NB4 (cell line): ENCODE data around the gene TMEM256.

ENCODE experiments used
- DNase-seq: peaks from one replicate; pipeline ENCODE4 v3.0.0; 2010; ENCODE audit warnings: low read depth
- H3K4me3 ChIP-seq: one replicate; pipeline ENCODE4 v1.5.1; 2011; ENCODE audit warnings: mild to moderate bottlenecking, low read depth, low read length, moderate library complexity
- MYC ChIP-seq: IDR thresholded peaks from 2 replicates; pipeline ENCODE4 v1.6.1; 2011; ENCODE audit warnings: low read depth, low read length
- POLR2A ChIP-seq: IDR thresholded peaks from 2 replicates; pipeline ENCODE4 v1.6.1; 2011; ENCODE audit warnings: mild to moderate bottlenecking; ENCODE audit not compliant: insufficient read length; ENCODE audit errors: extremely low read depth
- TF ChIP-seq, protein P1 (sequence below): IDR thresholded peaks from 2 replicates; pipeline ENCODE4 v1.6.1; 2011; ENCODE audit warnings: low read depth, low read length
- TF ChIP-seq, protein P2 (sequence below): IDR thresholded peaks from one replicate; pipeline ENCODE4 v1.5.1; 2012; ENCODE audit warnings: low read depth, low read length

The TMEM256 gene

DNA sequence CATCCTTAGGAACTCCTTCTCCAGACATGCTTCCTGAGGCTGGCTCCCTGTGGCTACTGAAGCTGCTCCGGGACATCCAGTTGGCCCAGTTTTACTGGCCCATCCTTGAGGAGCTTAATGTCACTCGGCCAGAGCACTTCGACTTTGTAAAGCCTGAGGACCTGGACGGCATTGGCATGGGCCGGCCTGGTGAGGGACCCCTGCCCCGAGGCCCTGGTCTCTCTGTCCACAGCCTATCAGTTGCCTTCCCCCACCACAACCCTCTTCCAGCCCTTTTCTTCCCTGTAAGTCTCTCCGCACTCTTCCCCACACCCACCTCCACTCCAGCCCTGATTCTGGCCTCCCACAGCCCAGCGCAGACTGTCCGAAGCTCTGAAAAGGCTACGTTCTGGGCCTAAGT is 21.0 kb downstream of the TMEM256 start:
- H3K4me3 ChIP-seq, result no peak overlapping the region
- no peak for DNase-seq
- TF ChIP-seq POLR2A (no peak), MYC (no peak)
- TF ChIP-seq, protein P1, sequence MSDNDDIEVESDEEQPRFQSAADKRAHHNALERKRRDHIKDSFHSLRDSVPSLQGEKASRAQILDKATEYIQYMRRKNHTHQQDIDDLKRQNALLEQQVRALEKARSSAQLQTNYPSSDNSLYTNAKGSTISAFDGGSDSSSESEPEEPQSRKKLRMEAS, result no peak
- TF ChIP-seq, protein P2, sequence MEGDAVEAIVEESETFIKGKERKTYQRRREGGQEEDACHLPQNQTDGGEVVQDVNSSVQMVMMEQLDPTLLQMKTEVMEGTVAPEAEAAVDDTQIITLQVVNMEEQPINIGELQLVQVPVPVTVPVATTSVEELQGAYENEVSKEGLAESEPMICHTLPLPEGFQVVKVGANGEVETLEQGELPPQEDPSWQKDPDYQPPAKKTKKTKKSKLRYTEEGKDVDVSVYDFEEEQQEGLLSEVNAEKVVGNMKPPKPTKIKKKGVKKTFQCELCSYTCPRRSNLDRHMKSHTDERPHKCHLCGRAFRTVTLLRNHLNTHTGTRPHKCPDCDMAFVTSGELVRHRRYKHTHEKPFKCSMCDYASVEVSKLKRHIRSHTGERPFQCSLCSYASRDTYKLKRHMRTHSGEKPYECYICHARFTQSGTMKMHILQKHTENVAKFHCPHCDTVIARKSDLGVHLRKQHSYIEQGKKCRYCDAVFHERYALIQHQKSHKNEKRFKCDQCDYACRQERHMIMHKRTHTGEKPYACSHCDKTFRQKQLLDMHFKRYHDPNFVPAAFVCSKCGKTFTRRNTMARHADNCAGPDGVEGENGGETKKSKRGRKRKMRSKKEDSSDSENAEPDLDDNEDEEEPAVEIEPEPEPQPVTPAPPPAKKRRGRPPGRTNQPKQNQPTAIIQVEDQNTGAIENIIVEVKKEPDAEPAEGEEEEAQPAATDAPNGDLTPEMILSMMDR, result no peak

DNA sequence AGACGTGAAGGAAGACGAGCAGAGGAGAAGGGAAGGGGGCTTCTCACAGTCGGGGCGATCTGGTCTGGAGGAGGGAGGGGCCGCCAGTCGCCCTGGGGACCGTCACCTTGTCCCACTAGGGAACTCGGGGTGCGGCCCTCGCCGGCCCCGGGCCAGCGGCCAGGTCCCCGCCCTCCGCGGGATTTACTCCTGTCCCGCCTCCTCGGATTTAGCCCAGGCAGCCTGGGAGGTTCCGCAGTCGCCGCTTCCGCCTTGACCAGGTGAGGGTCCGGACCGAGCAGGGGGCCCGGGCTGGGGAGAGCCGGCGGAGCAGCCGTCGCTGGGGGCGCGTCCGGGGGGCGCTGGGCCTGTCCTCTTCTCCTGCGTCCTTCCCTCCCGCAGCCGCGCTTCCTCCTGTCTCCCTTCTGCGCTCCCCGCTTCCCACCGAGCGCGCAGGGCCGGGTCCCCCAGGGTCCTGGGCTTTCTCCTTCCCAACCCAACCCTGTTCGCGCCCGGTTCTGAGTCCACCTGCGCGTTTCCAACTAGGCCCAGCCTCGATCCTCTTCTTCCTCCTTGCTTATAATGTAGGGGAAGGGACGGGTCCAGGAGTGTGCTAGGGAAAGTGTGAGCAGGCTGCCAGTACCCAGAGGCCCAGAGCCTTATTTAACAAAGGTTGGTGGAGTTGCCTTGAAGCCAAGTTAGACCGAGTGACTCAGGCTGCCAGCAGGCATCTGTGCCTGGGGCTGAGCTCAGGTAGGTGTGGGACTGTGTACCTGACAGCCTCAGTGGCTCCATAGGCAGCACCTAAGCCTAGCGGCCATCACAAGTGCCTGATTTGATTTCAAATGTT is 22.8 kb downstream of the TMEM256 start, which contains the start of gene TNK1:
Gene TNK1 (plus strand): TSS at position 235 of the 829 bp plus-strand sequence. CDS start 1,838 bp downstream, outside the sequence.
- no peak for DNase-seq
- TF ChIP-seq, protein P1, result no peak
- TF ChIP-seq MYC (no peak), POLR2A (no peak)
- TF ChIP-seq, protein P2, result no peak
- H3K4me3 ChIP-seq, result no peak within 1 kb of the TSS

DNA sequence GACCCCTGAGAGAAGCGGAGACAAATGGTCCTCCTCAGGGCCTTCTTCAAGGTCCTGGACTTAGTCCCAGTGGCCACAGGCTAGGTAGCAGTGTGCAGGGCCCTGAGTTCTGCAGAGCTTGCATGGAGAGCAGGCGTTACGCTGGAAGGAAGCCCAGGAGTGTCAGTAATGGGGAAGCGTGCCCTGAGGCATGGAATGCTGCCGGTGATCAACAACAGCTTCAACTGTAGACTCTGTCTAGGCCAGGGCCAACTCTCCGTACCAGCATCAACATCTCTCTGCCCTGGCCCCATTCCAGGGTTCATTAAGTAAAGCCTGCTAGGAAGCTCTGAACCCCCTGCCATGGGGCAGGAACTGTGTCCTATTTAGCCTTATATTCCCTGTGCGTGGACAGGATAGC is 23.6 kb downstream of the TMEM256 start:
- TF ChIP-seq MYC, result no peak
- TF ChIP-seq, protein P1, result no peak
- no peak for TF ChIP-seq POLR2A
- TF ChIP-seq, protein P2, result no peak
- no peak for DNase-seq
- no peak overlapping the region for H3K4me3 ChIP-seq

DNA sequence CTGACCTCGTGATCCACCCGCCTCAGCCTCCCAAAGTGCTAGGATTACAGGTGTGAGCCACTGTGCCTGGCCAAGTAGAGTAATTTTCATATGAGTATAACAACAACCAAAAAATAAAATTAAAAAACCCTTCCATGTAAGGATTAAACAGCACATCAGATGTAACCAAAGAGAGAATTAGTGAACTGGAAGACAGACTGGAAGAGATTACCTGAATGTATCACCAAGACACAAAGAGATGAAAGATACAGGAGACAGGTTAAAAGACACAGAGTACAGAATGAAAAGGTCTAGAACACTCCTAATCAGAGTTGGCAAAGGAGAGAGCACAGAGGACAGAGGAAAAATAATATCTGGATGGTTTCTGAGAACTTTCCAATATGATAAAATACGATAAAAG is 24.8 kb downstream of the TMEM256 start:
- no peak for DNase-seq
- TF ChIP-seq MYC (no peak), POLR2A (no peak)
- TF ChIP-seq, protein P1, result no peak
- TF ChIP-seq, protein P2, result no peak
- H3K4me3 ChIP-seq, result no peak overlapping the region

DNA sequence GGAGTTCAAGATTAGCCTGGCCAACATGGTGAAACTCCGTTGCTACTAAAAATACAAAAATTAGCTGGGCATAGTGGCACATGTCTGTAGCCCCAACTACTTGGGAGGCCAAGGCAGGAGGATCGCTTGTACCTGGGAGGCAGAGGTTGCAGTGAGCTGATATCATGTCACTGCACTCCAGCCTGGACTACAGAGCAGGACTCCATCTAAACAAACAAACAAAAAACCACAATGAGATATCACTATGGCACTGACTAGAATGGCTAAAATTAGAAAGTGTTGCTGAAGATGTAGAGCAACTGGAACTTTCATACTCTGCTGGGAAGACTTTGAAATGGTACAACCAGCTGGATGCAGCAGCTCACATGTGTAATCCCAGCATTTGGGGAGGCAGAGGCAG is 29.5 kb downstream of the TMEM256 start:
- no peak for DNase-seq
- TF ChIP-seq POLR2A (no peak), MYC (no peak)
- TF ChIP-seq, protein P1, result no peak
- TF ChIP-seq, protein P2, result no peak
- no peak overlapping the region for H3K4me3 ChIP-seq
